HG02840 (cell line): ENCODE measurements around the gene ACTA1.
A peak's percentile ranks its signal among the peaks of the same experiment; 100 is the strongest.
"Not testable (repeated sequence)": the region's sequence is repeated elsewhere in the genome, so short reads cannot be mapped to it uniquely, and the experiment has no call there.

ENCODE experiments used
- ATAC-seq: cut with Tn5 transposase; IDR thresholded peaks from one replicate; pipeline ENCODE4 v1.9.1; 2021; ENCODE audit warnings: mild to moderate bottlenecking, moderate library complexity, moderate number of reproducible peaks; ENCODE audit not compliant: unreplicated experiment, low FRiP score

Gene ACTA1

DNA sequence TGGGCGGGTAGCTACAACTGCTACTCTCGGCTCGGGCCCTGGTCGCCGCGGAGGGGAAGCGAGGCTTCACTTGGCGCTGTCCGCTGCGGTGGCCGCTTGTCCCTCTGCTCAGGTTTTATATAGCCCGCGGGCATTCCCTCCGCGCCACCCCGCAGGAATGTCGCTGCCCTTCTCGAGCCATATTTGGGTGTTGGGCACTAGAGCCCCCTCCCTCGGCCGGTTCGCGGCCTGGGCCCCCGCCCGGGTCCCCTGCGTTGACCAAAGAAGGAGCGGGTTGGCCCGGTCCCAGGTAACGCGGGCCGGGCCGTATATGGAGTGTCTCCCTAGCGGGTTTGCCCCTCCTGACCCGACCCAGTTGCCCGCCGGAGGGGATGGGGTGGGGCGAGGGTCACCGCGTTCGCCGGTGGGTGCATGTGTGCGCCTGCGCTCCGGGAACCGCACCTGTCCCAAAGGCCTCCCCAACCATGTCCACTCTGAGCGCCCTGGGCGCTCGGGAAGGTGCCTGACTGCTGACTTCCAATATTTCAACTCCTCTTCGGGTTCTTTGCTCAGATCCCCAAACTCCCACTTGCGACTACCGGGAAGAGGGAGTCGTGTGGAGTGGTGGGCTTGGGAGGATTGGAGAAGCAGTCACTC, at the start of gene ACTA1:
Gene ACTA1 (minus strand): TSS at position 90 of the 636 bp plus-strand sequence. CDS start 979 bp downstream, outside the sequence.
- no peak for ATAC-seq

DNA sequence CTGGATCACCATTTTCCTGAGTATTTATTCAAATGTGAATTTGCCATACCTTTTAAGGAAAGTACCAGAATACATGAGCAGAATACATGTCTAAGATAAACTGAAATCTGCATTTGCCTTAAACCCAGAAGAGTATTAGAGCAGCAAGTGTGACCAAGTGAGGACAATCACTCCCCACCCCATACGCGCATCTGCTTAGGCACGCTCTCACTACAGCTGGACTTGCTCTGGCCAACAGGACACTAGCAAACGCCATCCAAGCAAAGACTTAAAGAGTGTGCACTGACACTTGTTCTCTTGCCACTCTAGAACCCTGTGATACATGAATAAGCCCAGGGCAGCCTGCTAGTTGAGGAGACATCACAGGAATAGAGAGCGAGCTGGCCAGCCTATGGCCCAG, 48.6 kb upstream of the ACTA1 start:
- ATAC-seq = no peak

DNA sequence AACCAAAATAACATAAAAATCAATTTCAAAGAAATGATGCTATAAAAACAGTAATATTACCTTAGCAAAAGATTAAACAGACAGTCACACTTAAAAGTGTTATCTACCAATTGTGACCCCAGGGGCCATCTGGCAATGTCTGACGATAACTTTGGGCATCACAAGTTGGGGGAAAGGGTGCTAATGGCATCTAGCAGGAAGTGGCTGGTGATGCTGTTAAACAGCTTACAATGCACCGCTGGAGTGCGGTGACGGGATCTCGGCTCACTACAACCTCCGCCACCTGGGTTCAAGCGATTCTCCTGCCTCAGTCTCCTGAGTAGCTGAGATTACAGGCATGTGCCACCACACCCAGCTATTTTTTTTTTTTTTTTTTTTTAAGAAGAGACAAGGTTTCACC, 46.6 kb upstream of the ACTA1 start:
- ATAC-seq = no peak

DNA sequence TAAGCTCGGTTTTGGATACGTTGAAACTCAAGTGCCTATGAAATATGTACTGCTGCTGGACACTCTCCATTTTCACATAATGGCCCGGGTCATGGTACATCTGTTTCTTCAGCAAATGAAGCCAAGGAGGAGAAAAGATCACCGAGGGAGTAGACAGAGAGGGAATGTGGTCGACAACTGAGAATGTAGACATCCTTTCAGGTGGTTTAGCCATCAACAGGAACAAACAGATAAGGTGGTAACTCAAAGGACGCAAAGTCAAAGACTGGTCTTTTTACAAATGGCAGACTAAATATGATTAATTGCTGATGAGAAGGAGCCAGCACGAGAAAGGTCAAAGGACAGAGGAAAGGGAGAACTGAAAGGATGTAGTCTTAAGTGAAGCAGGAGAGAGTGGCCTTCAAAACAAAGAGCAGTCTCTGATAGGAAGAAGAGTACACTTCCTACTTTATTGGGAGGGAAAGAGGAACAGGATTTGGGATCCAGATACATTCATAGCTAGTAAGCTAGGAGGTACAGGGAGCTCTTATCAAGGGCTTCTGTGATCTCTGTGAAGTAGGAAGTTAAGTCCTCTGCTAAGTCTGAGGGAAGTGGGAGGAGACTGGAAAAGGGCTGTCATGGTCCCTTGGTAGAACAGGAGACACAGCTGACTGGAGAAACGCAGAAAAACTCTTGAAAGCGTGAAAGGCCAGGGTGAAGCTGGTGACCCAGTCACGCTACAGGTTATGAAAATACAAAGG, 45.9 kb upstream of the ACTA1 start:
- ATAC-seq = peak; percentile 70

DNA sequence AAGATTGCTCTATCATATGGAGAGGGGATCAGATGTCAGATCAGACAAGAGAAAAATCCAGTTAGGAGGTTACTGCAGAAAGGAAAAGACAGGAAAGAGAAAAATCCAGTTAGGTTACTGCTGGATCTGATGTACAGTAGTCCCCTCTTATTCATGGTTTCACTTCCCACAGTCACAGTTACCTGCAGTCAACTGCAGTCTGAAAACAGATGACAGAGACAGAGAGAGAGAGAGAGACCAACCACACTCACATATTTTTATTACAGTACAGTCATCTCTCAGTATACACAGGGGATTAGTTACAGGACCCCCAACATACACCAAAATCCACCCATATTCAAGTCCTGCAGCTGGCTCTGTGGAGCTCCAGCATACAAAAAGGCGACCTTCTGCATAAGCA, 45.0 kb upstream of the ACTA1 start:
- ATAC-seq = peak; percentile 58

DNA sequence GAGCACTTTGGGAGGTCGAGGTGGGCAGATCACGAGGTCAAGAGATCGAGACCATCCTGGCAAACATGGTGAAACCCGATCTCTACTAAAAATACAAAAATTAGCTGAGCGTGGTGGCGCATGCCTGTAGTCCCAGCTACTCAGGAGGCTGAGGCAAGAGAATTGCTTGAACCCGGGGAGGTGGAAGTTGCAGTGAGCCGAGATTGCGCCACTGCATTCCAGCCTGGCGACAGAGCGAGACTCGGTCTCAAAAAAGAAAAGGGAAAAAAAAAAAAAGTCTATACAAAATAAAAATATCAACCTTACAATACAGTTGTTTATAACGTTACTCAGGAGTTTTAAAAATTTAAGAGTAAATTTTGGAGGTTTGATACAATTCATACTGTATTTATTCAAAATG, 42.0 kb upstream of the ACTA1 start:
- ATAC-seq = not testable (repeated sequence)

DNA sequence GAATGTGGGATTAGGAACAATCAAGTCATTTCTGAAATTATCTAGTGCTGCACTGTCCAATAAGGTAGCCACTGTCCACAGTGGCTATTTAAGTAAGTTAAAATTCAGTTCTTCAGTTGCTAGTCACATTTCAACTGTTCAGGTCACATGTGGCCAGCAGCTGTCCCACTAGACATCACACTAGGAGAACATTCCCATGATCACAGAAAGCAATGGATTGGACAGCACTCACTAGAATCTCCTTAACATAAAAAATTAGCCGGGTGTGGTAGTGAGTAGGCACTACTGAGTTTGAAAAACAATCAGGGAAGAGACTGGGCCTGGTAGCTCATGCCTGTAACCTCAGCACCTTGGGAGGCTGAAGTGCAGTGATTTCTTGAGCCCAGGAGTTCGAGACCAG, 40.6 kb upstream of the ACTA1 start:
- ATAC-seq = no peak

DNA sequence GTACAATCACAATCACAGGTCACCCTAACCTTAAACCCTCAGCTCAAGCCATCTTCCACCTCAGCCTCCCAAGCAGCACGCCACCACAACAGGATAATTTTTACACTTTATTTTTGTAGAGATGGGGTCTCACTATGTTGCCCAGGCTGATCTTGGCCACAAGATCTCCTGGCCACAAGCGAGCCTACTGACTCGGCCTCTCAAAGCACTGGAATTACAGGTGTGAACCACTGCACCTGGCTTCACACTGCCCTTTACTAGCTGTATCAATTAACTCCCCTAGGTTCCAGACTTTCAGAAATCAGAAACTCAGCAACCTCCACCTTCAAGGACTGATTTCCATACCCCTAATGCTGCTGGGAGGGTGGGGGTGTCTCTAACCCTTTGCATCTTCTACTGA, 37.3 kb upstream of the ACTA1 start:
- ATAC-seq = no peak

DNA sequence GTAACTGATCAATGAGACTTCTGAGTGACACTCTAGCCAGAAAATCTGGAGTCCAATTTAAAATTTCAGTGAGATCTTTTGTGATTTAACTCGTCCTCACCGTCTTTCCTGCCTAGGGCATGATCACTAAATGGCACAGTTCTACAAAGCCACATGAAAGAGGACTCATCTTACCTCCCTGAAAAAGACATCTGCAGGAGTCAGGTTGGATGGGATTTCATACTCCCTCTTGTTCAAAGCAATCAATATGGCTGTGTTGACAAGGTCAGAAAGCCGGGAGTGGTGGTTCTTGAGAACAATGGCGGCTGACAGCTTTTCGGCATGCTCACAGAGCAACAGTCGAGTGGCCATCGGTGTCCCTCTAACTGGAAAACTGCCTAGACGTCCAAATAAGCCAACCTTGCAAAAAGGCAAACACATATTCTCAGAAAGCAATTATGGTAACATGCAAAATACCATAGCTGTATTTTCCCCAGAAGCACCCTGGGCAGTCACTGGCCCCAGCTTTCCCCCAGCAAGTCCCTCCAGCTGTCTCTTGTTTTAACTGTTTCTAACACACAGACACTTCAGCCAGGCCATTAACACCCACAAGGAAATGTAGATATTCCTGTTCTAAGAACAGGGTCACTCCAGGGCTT, 36.6 kb upstream of the ACTA1 start:
- ATAC-seq = no peak

DNA sequence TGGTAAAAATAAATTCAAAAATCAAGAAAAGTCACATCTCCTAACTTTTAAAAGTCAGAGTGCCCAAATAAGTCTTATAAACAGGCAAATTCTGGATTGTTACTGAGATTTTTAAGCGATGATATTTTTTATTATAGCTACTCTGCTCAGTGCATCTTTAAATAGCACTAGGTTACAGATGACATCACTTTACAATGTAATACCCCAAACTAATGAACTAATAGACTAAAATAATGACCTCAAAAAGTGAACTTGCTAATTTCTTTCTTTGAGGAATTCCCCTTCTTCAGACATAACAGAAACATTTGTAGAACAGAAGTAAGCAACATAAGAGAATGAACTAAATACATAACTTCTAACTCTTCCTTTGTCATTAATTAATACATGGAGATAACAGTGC, 33.0 kb upstream of the ACTA1 start:
- no peak for ATAC-seq

DNA sequence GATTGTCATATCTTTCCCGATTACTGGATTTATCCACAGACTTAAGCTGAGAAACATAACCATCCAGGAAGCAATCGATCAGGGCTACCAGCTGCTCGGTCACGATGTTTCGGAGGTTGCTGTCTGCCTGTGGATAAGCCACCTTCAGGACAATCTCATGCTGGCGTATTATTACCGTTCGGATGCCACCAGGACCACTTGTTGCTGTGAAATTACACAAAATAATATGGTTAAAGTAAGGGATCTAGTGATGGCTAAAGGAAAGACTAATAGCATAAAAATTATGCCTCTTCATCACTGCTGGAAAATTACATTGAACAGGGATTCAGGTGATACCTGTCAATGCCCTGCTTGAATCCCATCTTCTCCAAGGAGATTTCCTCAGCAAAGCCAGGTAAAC, 30.8 kb upstream of the ACTA1 start:
- ATAC-seq = no peak

DNA sequence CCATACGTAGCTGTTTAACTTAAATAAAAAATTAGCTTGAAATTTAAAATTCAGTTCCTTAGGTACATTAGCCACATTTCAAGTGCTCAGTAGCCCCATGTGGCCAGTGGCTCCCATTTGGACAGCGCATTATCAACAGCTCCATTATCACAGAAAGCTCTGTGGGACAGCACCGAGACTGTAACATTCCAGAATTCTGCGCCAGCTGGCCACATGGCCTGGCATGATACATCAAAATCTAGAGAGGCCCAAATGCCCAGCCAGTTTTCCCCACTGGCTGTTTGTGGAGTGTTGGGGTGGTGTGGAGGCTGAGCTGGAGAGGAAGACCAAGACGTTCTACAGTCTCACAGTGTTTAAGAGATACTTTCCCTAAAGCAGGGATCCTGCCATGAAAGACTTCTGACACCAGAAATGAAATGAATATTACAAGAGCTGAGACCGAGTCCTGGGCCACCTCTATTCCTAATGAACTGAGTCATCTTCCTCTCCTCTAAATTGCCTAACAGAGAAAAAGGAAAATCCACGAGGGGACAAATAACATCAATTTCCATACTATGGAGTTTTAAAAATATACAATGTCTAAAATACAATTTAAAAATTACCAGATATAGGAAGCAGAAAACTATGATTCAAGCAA, 27.3 kb upstream of the ACTA1 start:
- no peak for ATAC-seq

DNA sequence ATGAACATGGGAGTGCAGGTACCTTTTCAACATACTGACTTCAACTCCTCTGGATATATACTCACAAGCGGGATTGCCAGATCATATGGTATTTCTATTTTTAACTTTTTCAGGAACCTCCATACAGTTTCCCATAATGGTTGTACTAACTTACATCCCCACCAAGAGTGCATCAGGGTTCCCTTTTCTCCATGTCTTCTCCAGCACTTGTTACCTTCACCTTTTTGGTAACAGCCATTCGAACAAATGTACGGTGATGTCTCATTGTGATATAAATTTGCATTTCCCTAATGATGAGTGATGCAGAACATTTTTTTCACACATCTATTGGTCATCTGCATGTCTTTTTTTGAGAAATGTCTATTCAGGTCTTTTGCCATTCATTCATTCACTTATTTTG, 25.9 kb upstream of the ACTA1 start:
- ATAC-seq = no peak

DNA sequence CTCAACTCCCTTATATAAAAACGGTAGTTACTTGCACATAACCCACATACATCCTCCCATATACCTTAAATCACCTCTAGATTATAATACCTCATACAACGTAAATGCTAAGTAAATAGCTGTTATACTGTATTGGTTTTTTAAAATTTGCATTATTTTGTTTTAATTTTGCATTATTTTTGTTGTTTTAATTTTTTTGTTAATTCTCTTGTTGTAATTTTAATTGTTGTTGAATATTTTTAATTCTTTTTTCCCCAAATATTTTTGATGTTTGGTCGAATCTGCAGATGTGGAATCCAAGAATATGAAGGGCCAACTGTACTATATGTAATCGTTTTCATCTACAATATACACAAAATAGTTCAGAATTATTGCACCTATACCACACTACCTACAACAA, 23.5 kb upstream of the ACTA1 start:
- ATAC-seq = no peak

DNA sequence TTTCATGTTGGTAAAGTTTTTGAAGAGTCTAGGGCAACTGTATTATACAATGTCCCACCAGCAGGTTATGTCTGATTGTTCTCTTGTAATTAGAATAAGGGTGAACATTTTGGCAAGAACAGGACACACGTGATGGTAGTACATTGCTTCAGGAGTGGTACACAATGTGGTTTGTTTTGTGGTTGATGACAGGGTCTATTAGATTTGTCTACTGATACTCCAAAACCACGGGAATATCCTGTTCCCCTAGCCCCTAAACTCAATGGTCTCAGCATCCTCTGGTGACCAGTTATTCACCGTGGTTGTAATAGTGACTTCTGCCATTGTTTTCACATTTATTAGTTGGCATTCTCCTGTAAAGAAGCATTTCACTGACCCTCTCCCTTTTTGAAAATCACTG, 22.1 kb upstream of the ACTA1 start:
- no peak for ATAC-seq

DNA sequence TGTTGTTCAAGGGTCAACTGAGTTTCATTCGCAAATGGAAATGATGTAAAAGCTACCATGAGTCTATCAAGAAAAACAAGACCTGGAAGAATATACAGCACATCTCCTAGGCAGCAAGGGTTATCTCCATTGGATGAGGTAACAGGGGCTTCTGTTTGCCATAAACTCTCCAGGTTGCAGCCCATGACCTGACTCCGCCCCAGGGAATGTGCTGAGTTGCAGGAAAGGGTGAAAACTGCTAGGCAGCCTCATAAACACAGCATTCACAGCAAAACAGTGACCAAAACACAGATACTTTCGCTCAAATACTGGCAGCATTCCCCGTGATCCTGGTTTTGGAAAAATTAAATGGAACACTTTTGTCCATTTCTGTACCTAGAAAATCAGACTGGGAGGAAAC, 20.2 kb upstream of the ACTA1 start:
- ATAC-seq = no peak

DNA sequence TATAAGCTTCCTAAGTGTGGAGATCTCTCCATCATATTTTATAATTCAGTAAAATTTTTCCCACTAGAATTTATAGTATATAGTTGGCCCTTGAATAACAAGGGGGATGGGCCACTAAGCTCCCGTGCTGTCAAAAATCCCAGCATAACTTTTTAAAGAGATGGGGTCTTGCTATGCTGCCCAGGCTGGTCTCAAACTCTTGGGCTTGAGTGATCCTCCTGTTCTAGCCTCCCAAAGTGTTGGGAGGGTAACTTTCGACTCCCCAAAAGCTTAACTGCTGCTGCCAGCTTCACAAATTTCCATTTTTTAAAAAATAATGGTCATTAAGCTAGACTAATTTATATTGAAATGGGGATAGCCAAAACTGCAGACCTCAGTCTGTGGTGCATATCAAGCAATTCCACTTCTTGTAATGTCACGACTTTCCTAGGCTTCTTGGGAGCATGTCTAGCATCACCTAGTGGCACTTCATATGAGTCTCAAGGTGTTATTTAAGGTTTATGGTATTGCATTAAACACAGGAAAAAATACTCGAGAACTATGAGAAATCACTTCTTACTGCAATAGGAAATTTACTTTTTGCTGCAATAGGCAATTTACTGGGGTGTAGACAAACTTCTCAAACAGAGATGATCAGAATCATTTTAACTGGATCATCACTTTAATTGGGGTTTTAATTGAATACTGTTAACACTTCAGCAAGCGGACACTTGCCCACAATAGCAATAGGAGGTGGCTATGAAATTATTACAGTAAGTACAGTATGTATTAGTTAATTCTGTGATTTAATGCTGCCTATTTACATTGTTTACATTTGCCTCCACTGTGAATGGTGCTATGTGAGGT, 19.3 kb upstream of the ACTA1 start:
- ATAC-seq = no peak

DNA sequence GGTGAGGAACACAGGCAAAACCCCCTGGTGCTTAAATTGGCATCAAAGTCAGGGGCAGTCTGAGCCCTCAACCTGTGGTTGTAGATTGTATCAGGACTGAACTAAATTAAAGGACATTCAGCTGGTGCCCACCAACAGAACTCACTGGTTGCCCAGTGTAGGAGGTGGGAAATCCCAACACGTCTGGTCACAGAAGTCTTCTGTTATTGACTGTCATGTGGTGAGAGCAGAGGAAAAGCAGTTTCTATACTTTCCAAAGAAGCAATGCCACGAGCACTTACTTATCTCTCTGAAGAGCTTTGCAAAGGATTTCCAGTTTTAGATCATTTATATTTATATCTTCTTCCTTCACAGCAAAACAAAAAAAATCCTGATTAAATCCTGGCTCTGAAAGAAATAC, 15.0 kb upstream of the ACTA1 start:
- ATAC-seq = no peak

DNA sequence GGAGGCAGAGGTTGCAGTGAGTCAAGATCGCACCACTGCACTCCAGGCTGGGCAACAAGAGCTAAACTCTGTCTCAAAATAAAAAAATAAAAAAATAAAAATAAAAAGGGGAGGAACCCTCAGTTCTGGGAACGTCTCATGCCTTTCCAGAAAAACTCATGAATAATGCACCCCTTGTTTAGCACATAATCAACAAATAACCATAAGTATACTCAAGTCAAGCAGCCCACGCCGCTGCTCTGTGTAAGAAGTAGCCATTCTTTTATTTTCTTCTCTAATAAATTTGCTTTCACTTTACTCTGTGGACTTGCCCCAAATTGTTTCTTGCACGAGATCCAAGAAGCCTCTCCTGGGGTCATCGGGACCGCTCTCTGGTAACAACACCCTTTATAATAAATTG, 14.5 kb upstream of the ACTA1 start:
- ATAC-seq = no peak

DNA sequence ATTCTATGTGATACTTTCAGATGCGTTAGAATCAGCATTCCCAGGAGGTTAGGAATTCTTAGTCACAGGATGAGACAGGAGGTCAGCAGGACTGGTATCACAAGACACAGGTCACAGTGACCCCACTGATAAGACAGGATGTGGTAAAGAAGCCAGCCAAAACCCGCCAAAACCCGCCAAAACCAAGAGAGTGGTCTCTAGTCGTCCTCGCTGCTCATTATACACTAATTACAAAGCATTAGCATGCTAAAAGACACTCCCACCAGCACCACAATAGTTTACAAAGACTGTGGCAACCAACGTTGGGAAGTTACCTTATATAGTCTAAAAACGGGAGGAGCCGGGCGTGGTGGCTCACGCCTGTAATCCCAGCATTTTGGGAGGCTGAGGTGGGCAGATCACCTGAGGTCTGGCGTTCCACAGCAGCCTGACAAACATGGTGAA, 13.9 kb upstream of the ACTA1 start:
- ATAC-seq = no peak
